Activated T-helper 2 cell treated with anti-CD3 and anti-CD28 coated beads, Interferon-gamma antibody, Interleukin-2, Interleukin-4, amounts not matched to agents 10 μg/mL and 5 μg/mL and 100 μg/mL, durations not matched to agents 14 hours and 24 hours and 36 hours (primary cell): ENCODE results near the gene VWA2. TPM values are rescaled to one million over a fixed set of nuclear protein-coding genes. Genes with fewer than 3 reads are reported as not detected.

Experiments used
- DNase-seq: peaks from one replicate; pipeline ENCODE4 v3.0.0; 2021; ENCODE audit warnings: low spot score
- H3K27ac Mint-ChIP-seq: one replicate; pipeline ENCODE4 v1.8.0; 2021; ENCODE audit warnings: mixed read lengths
- H3K27me3 Mint-ChIP-seq: one replicate; pipeline ENCODE4 v1.8.0; 2021; ENCODE audit warnings: low read depth, mixed read lengths
- H3K36me3 Mint-ChIP-seq: one replicate; pipeline ENCODE4 v1.8.0; 2021; ENCODE audit warnings: low read depth, mixed read lengths
- H3K4me1 Mint-ChIP-seq: one replicate; pipeline ENCODE4 v1.8.0; 2021; ENCODE audit warnings: low read depth, mixed read lengths
- H3K4me3 Mint-ChIP-seq: one replicate; pipeline ENCODE4 v1.8.0; 2021; ENCODE audit warnings: low read depth, mild to moderate bottlenecking, moderate library complexity, mixed read lengths
- H3K9me3 Mint-ChIP-seq: one replicate; pipeline ENCODE4 v1.8.0; 2021; ENCODE audit warnings: mixed read lengths
- intact Hi-C: fragments of 100-400 bp; cut with micrococcal nuclease; formaldehyde crosslinking; loops from one replicate; pipeline ENCODE4 v1.15.1; 2023
- total RNA-seq: library from RNA; stranded (reverse); gene quantifications from 2 replicates; pipeline ENCODE4 v1.2.3, GENCODE V29; 2022

Gene VWA2
- total RNA-seq, 1 donor from 2014 or later: not detected

DNA sequence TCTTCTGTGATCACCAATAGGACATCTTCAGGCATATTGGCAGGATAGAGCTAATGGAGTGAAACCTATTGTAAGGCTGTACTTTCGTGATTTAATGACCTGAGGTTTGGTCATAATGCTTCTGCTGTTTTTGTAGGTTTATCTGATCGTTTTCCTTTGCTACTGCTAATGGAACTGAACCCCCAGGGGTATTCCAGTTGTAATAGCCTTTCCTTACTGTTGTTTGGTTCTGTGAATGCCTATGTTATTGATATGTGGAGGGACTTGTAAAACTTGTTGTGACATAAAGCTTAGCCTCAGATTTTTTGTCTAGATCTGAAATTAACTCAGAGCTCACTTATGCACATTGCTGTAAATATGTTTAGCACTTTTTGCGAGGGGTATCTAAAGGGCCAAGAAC lies 10.9 kb upstream of the VWA2 start:
- H3K27ac Mint-ChIP-seq: no peak overlapping the region
- H3K9me3 Mint-ChIP-seq: no peaks in the 10 kb centered on the region
- no peak overlapping the region for H3K4me3 Mint-ChIP-seq
- H3K4me1 Mint-ChIP-seq: no peaks in the 10 kb centered on the region
- peaks cover 38% of the 10 kb centered on the region for H3K27me3 Mint-ChIP-seq
- intact Hi-C loops: no loop called here
- H3K36me3 Mint-ChIP-seq: no peaks in the 10 kb centered on the region
- no peak for DNase-seq

DNA sequence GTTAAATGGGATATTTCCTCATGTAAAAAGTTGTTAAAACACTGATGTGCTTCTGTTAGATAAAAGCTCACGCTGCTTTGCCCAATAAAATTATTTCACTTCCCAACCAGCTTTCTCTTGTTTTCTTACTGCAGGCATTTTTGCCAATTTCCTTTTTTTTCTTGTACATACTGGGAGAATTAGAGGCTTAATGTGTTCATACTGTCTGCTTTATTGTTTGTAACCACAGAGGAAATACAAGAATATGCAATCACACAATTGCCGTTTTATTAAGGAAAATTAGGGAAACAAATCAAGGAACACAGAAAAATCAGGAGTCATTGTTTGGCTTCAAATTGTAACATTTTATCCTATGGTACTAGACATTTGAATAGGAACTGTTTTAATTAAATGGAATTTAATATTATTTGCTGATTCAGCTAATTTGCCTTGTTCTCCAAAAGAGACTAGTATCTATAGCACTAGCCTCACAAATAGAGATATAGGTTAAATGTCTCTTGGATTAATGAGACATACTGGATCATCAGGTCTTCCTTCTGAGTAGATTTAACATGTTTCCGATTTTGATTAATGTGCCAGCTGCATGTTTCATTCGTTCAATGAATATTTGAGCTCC lies 6.4 kb upstream of the VWA2 start:
- H3K4me1 Mint-ChIP-seq: no peaks in the 10 kb centered on the region
- H3K4me3 Mint-ChIP-seq: no peak overlapping the region
- intact Hi-C loops: no loop called here
- H3K9me3 Mint-ChIP-seq: no peaks in the 10 kb centered on the region
- DNase-seq: no peak
- H3K27me3 Mint-ChIP-seq: peaks cover 28% of the 10 kb centered on the region
- H3K27ac Mint-ChIP-seq: no peak overlapping the region
- no peaks in the 10 kb centered on the region for H3K36me3 Mint-ChIP-seq

DNA sequence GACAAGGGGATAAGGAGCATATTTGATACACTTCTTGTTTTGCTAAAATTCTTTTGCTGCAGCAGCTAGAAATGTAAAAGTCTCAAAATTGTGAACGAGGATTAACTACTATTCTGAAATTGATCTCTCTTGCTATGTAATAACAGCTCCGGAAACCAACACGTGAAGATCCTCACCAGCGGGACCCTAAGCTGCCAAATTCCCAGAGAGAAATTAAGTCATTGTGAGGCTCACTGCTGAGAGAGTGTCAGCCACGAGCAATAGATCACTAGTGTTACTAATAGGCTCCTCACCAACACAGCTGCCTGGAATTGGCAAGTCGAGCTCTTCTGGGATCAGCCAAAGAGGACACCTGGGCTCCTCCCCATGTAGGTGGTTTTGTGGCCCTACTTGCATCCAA lies 5.6 kb upstream of the VWA2 start:
- peaks cover 2% of the 10 kb centered on the region for H3K4me1 Mint-ChIP-seq
- H3K27ac Mint-ChIP-seq: no peak overlapping the region
- intact Hi-C loops: no loop called here
- peaks cover 30% of the 10 kb centered on the region for H3K27me3 Mint-ChIP-seq
- no peaks in the 10 kb centered on the region for H3K9me3 Mint-ChIP-seq
- no peaks in the 10 kb centered on the region for H3K36me3 Mint-ChIP-seq
- no peak for DNase-seq
- no peak overlapping the region for H3K4me3 Mint-ChIP-seq

DNA sequence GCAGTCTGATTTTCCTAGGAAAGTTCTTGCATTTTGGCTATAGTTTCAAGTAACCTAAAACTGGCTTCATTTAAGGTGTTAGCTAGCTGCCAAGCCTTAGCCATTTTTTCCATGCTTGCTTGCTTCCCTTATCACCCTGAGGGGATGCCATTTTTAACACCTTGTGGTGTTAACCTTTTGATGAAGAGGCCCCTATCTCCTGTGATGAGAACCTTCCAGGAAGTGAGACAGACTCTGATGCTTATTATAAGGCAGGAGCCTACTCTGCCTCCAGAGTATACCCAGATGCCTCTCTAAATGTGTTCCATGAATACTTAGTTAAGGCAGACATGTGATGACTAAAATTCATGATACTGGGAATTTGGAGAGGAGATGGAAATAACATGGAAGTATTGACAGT lies 4.9 kb upstream of the VWA2 start:
- H3K4me1 Mint-ChIP-seq: peaks cover 2% of the 10 kb centered on the region

DNA sequence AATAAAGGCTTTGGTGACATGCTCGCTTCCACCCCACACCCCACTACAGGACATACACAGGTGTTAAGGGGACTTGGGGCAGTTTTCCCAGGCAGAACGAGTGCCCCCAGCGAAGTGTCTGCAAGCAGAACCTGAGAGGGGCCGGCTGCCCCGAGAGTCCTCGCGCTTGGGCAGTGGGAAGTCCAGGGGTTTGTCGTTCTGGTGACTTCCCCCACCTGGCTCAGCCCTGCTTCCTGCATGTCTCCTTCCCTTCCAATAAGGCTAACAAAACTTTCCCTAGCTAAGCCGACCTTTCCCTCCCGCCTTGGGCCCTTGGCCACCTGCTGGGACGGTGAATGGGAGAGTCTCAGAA lies 916 bp downstream of the VWA2 start:
- intact Hi-C loops: no loop called here
- no peaks in the 10 kb centered on the region for H3K9me3 Mint-ChIP-seq

More for the DNA sequence above, 4.9 kb upstream of the VWA2 start:
- intact Hi-C loops: no loop called here
- peaks cover 37% of the 10 kb centered on the region for H3K27me3 Mint-ChIP-seq
- no peaks in the 10 kb centered on the region for H3K9me3 Mint-ChIP-seq
- H3K4me3 Mint-ChIP-seq: no peak overlapping the region
- H3K27ac Mint-ChIP-seq: no peak overlapping the region
- no peaks in the 10 kb centered on the region for H3K36me3 Mint-ChIP-seq
- DNase-seq: no peak

DNA sequence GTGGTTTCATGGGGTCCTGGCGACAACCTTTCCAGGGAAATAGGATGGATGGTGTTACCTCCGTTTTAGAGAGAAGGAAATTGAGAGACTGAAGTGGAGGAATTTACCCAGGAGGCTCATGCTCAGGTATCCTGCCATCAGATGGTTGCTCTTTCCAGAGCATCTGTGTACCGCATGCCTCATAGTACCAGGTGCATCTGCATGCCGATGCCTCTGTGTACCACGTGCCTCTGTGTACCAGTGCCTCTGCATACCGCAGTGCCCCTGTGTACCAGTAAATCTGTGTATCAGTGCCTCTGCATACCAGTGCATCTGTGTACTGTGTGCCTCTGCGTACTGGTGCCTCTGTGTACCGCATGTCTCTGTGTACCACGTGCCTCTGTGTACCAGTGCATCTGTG lies 3.2 kb downstream of the VWA2 start:
- H3K4me3 Mint-ChIP-seq: no peak overlapping the region
- H3K9me3 Mint-ChIP-seq: no peaks in the 10 kb centered on the region
- H3K4me1 Mint-ChIP-seq: peaks cover 2% of the 10 kb centered on the region
- intact Hi-C loops: no loop called here
- no peak overlapping the region for H3K27ac Mint-ChIP-seq
- DNase-seq: no peak
- peaks cover 56% of the 10 kb centered on the region for H3K27me3 Mint-ChIP-seq
- H3K36me3 Mint-ChIP-seq: no peaks in the 10 kb centered on the region

More for the DNA sequence above, 916 bp downstream of the VWA2 start:
- no peak overlapping the region for H3K4me3 Mint-ChIP-seq
- peaks cover 62% of the 10 kb centered on the region for H3K27me3 Mint-ChIP-seq
- H3K27ac Mint-ChIP-seq: no peak overlapping the region
- no peak for DNase-seq
- H3K4me1 Mint-ChIP-seq: peaks cover 2% of the 10 kb centered on the region
- no peaks in the 10 kb centered on the region for H3K36me3 Mint-ChIP-seq

DNA sequence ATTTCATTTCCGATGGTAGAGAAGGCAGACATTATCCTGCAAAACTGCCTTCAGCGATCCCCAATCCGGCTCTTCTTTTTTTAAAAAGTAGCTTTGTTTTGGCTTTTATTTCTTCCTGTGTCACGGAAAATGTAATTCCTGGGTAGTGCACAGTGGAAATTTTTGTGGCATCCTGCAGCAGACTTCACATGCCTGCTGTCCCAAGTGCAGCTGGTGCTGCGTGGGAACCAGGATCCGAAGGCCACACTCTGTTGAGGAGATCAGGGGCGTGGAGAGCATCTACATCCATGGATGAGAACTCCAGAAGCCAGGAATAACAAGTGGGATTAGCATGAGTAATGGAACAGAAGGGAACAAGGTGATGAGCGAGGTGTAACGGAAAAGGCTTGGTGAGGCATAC lies 4.6 kb downstream of the VWA2 start:
- Mint-ChIP-seq H3K27ac (no peak overlapping the region), H3K4me1 (no peaks in the 10 kb centered on the region), H3K4me3 (no peak overlapping the region), H3K9me3 (no peaks in the 10 kb centered on the region), H3K36me3 (no peaks in the 10 kb centered on the region), H3K27me3 (peaks cover 51% of the 10 kb centered on the region)
- intact Hi-C loops: no loop called here
- DNase-seq: no peak

DNA sequence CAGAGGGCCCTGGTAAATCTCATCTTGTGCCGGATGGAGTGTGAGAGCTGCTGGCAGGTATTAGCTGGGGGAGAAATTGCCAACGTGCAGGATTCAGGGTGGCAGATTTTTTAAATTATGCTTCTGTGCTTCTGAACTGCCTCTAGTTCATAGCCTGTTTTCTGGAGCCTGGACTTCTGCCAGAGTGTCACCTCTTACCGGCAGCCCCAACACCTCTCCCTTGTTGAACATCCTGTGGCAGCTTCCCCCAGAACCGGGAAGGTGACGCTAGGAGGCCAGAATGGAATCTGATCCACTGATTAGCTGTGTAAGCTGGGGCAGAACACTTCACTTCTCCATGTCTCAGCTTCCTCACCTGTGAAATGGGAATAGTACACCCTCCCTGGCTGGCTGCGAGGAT lies 5.1 kb downstream of the VWA2 start:
- no peaks in the 10 kb centered on the region for H3K36me3 Mint-ChIP-seq
- no peak overlapping the region for H3K4me3 Mint-ChIP-seq
- H3K9me3 Mint-ChIP-seq: no peaks in the 10 kb centered on the region
- H3K4me1 Mint-ChIP-seq: no peaks in the 10 kb centered on the region
- peaks cover 46% of the 10 kb centered on the region for H3K27me3 Mint-ChIP-seq
- intact Hi-C loops: no loop called here
- H3K27ac Mint-ChIP-seq: no peak overlapping the region
- no peak for DNase-seq

DNA sequence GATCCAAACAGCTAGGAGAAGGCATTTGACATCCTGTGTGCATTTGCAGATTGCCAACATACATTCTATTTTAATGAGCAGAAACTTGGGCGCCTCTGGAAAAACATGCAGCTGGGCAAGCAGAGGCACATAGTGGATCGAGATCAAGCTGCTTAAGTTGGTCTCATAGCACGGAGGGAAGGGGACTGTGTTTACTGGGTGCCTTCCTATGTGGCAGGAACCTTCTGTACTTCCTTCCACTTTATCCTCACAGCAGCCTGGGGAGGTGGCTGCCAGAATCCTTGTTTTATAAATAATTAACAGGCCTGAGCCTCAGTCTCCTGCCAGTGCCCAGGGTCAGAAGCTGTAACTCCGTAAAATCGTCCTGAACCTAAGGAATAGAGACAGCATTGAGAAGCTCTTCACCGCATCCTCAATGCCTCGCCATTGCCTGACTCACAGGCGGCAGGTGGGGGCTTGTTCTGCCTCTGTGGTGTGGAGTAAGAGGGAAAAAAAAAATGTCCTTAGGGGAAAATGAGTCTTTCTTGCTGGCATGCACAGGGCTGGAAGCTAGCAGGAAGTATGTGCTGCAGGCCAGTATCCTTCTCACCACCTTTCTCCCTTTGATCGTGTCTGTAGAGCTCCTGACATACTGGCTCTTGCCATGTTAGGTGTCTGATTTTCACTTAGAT lies 6.2 kb downstream of the VWA2 start:
- Mint-ChIP-seq H3K27me3 (peaks cover 41% of the 10 kb centered on the region), H3K4me3 (no peak overlapping the region), H3K4me1 (no peaks in the 10 kb centered on the region)

DNA sequence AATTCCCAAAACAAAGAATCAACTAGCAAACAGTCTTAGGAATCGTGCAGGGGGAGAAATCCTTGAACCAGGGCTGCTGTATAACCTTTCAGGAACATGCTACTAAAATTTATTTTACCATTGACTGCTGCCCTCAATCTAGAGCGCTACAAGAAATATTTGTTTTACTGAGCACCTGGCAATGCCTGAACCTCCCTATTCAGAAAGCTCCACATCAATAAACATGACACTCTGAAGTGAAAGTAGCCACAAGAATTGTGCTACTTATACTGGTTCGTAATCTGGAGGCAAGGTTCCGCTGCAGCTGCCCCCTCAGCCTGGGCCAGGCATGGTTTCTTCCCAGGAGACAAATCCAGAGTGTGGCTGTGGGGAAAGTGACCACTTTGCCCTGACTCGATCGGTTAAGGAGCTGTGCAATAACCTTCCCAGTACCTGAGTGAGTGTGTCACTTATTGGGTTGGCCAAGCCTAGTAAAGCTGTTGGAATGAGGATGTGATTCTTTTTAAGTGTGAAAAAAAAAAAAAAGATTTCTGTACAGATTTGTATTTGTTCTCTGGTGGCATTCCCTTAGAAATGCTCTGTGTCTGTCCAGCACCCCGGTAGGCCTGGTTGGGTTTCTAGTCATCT lies 7.7 kb downstream of the VWA2 start:
- DNase-seq: no peak
- H3K4me3 Mint-ChIP-seq: no peak overlapping the region
- H3K36me3 Mint-ChIP-seq: no peaks in the 10 kb centered on the region
- peaks cover 28% of the 10 kb centered on the region for H3K27me3 Mint-ChIP-seq
- H3K9me3 Mint-ChIP-seq: no peaks in the 10 kb centered on the region
- intact Hi-C loops: no loop called here
- H3K27ac Mint-ChIP-seq: no peak overlapping the region
- H3K4me1 Mint-ChIP-seq: no peaks in the 10 kb centered on the region

More for the DNA sequence above, 6.2 kb downstream of the VWA2 start:
- Mint-ChIP-seq H3K27ac (no peak overlapping the region), H3K36me3 (no peaks in the 10 kb centered on the region), H3K9me3 (no peaks in the 10 kb centered on the region)
- no peak for DNase-seq
- intact Hi-C loops: no loop called here

DNA sequence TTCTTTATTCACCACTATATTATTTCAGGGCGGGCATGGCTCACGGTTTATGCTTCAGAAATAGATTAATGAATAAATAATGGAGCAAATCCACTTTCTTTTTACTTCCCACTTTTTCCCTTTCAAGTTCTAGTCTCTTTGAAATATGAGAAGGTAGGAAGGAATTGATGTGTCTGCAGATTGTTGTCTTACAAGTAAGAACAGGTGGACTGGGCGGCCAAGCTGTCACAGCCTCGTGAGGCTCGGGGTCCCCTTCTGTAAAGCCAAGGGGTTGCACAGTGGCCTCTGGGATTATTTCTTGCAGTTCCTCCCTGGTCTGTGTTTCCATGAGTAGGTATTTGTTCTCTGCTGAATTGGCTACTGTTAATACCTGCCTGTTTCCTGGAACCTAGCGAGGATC lies 11.2 kb downstream of the VWA2 start:
- Mint-ChIP-seq H3K36me3 (no peaks in the 10 kb centered on the region), H3K27me3 (peaks cover 5% of the 10 kb centered on the region), H3K4me1 (no peaks in the 10 kb centered on the region), H3K4me3 (no peak overlapping the region), H3K9me3 (no peaks in the 10 kb centered on the region), H3K27ac (no peak overlapping the region)
- no peak for DNase-seq
- intact Hi-C loops: no loop called here

DNA sequence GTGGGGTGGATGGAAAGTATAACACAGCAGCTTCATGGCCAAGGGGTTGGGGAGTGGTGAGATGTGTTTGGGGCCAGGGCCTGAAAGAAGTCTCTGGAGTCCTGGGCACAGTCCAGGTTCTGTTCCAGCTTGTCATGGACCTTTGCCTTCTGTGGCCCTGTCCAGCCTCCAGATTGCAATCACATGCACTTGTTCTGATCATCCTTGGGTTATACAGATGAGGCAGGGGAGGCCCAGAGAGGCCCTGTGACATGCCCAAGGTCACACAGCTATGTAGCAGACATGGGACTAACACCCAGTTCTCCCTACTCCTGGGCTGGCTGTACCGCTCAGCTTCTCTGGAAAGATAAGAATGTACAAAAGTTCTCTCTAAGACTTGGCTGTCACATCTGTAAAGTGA lies 11.7 kb downstream of the VWA2 start:
- no peak for DNase-seq
- Mint-ChIP-seq H3K27me3 (peaks cover 5% of the 10 kb centered on the region), H3K9me3 (no peaks in the 10 kb centered on the region), H3K27ac (no peak overlapping the region), H3K4me1 (no peaks in the 10 kb centered on the region), H3K4me3 (no peak overlapping the region), H3K36me3 (no peaks in the 10 kb centered on the region)
- intact Hi-C loops: no loop called here

DNA sequence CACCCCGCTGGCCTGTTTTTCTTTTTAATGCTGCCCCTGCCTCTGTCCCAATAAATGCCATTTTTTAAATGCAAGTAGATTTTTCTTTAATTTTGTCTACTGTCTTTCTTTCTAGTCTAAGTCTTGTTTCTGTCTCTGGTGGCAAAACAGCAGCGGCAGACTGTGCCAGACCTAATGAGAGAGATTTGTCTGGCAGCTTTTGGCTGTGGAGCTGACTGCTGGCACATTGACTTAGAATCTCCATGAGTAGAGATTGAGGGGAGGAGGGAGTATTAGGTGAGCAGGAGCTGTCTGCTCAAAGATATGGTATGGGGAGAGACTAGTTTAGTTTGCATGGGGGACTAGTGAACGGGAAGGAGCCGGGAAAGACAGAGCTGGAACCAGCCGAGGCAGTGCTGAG lies 13.0 kb downstream of the VWA2 start:
- peaks cover 5% of the 10 kb centered on the region for H3K27me3 Mint-ChIP-seq
- no peak overlapping the region for H3K27ac Mint-ChIP-seq
- H3K9me3 Mint-ChIP-seq: no peaks in the 10 kb centered on the region
- H3K4me1 Mint-ChIP-seq: no peaks in the 10 kb centered on the region
- no peak overlapping the region for H3K4me3 Mint-ChIP-seq
- DNase-seq: no peak
- H3K36me3 Mint-ChIP-seq: no peaks in the 10 kb centered on the region
- intact Hi-C loops: no loop called here
